HepG2 (cell line): Measurements from ENCODE around the gene ARG2. TPM values are rescaled to one million over a fixed set of nuclear protein-coding genes. Genes with fewer than 3 reads are reported as not detected.

Experiments
- ATAC-seq: fragments of 200-7000 bp; cut with Tn5 transposase; 3 replicates; pipeline ENCODE4 v1.9.1; 2020; ENCODE audit warnings: mild to moderate bottlenecking, moderate library complexity
- BruUV-seq: library from RNA; stranded (reverse); fragments of 400-500 nt; replicated peaks from 2 replicates; lab custom pipeline; 2021; lab: Mats Ljungman, UMichigan
- CTCF ChIA-PET: fragments of 300-600 bp; formaldehyde crosslinking; extraction: SDS; loops from one replicate; lab custom pipeline; 2021; ENCODE audit warnings: low total read pairs, inconsistent platforms, low intra/inter-chr PET ratio; lab: Yijun Ruan, JAX
- POLR2A ChIA-PET: fragments of 350-600 bp; sonication (Branson Sonifier 250); formaldehyde crosslinking; loops from one replicate; lab custom pipeline; 2020; ENCODE audit warnings: antibody characterized with exemption, inconsistent platforms; lab: Yijun Ruan, JAX
- DNase-seq: peaks from one replicate; pipeline ENCODE4 v3.0.0-alpha.2; 2015; ENCODE audit warnings: low spot score
- FAIRE-seq: peaks from 3 replicates; lab custom pipeline; 2011; peaks lifted over from hg19 to GRCh38; lab: Jason Lieb, UNC
- H2AFZ ChIP-seq: one replicate; pipeline ENCODE4 v1.6.1; 2011; ENCODE audit warnings: low read length, inconsistent platforms
- H3K27ac ChIP-seq: fragments of 300-600 bp; 3 replicates; pipeline ENCODE4 v1.8.0; 2011; ENCODE audit warnings: mixed run types, mild to moderate bottlenecking, mixed read lengths, low read length, inconsistent platforms; ENCODE audit not compliant: insufficient read depth; ENCODE audit errors: extremely low read length
- H3K27me3 ChIP-seq, 2 experiments: fragments of 200-600 bp in 1 of 2; 2 replicates in 1 of 2; 3 replicates in 1 of 2; pipeline versions ENCODE4 v1.6.0 to v1.8.0; 2011; ENCODE audit warnings: low read length in 2 of 2, mild to moderate bottlenecking in 2 of 2, moderate library complexity in 2 of 2, inconsistent platforms in 1 of 2; ENCODE audit not compliant: insufficient read depth in 2 of 2, control insufficient read depth in 1 of 2
- H3K36me3 ChIP-seq, 2 experiments: fragments of 200-600 bp in 1 of 2; replicated peaks in 1 of 2; 2 replicates in 1 of 2; 3 replicates in 1 of 2; pipeline versions ENCODE4 v1.5.1 to v1.8.0; 2011; ENCODE audit warnings: low read length in 2 of 2, inconsistent platforms in 1 of 2; ENCODE audit not compliant: insufficient read depth in 2 of 2, control insufficient read depth in 1 of 2
- H3K4me1 ChIP-seq: 2 replicates; pipeline ENCODE4 v1.5.1; 2012; ENCODE audit warnings: low read length, inconsistent platforms; ENCODE audit not compliant: insufficient read depth
- H3K4me2 ChIP-seq: 2 replicates; pipeline ENCODE4 v1.6.0; 2011; ENCODE audit warnings: low read depth, low read length, inconsistent platforms
- H3K4me3 ChIP-seq, 3 experiments: fragments of 200-600 bp in 1 of 3; sonication (generic), shearing (Covaris generic) in 1 of 3; replicated peaks in 1 of 3; 2 replicates each; pipeline ENCODE4 v1.5.1; 2011 to 2016; ENCODE audit warnings: low read length in 3 of 3, inconsistent platforms in 2 of 3, low read depth in 2 of 3, mild to moderate bottlenecking in 2 of 3, control low read depth in 1 of 3, mixed read lengths in 1 of 3; ENCODE audit not compliant: insufficient read depth in 1 of 3
- H3K79me2 ChIP-seq: one replicate; pipeline ENCODE4 v1.6.1; 2011; ENCODE audit warnings: low read length, inconsistent platforms; ENCODE audit not compliant: insufficient read depth
- H3K9ac ChIP-seq: 2 replicates; pipeline ENCODE4 v1.6.0; 2011; ENCODE audit warnings: mild to moderate bottlenecking, low read depth, low read length, inconsistent platforms; ENCODE audit not compliant: insufficient read depth
- H3K9me3 ChIP-seq: 2 replicates; pipeline ENCODE4 v1.5.1; 2012; ENCODE audit warnings: mild to moderate bottlenecking, low read length
- H4K20me1 ChIP-seq: 2 replicates; pipeline ENCODE4 v1.6.0; 2011; ENCODE audit warnings: inconsistent platforms, mild to moderate bottlenecking, low read length, moderate library complexity; ENCODE audit not compliant: insufficient read depth
- ATF4 ChIP-seq, 2 experiments: fragments of 450-650 bp in 1 of 2; sonication (generic) in 1 of 2; formaldehyde crosslinking; IDR thresholded peaks; 2 replicates each; pipeline versions ENCODE4 v1.5.0 to v1.8.0; 2020 to 2022; ENCODE audit warnings: mild to moderate bottlenecking in 1 of 2, missing genetic modification reagents in 1 of 2
- CHD4 ChIP-seq: fragments of 200-600 bp; sonication (generic); IDR thresholded peaks from 2 replicates; pipeline ENCODE4 v1.7.0; 2017; ENCODE audit warnings: mild to moderate bottlenecking, low read length, borderline replicate concordance
- CTCF ChIP-seq: sonication (generic); formaldehyde crosslinking; IDR thresholded peaks from 2 replicates; pipeline ENCODE4 v1.5.0; 2020; ENCODE audit warnings: mild to moderate bottlenecking, missing genetic modification reagents, moderate library complexity
- KDM5B ChIP-seq: sonication (generic); formaldehyde crosslinking; IDR thresholded peaks from 2 replicates; pipeline ENCODE4 v1.4.0; 2020; ENCODE audit warnings: missing genetic modification reagents, mild to moderate bottlenecking, borderline replicate concordance
- MAFG ChIP-seq: sonication (generic); formaldehyde crosslinking; IDR thresholded peaks from 2 replicates; pipeline ENCODE4 v1.5.1; 2020; ENCODE audit warnings: mild to moderate bottlenecking, missing genetic modification reagents
- PPARG ChIP-seq: conservative IDR thresholded peaks from 2 replicates; pipeline ENCODE4 v1.6.1; 2016; ENCODE audit warnings: missing biosample characterization, missing genetic modification reagents
- RFX1 ChIP-seq: fragments of 450-650 bp; IDR thresholded peaks from 2 replicates; pipeline ENCODE4 v1.6.1; 2017
- ZNF605 ChIP-seq: sonication (generic); formaldehyde crosslinking; IDR thresholded peaks from 2 replicates; pipeline ENCODE4 v1.8.0; 2022; ENCODE audit warnings: mild to moderate bottlenecking, missing genetic modification reagents
- ZSCAN9 ChIP-seq: IDR thresholded peaks from 2 replicates; pipeline ENCODE4 v1.6.1; 2016; ENCODE audit warnings: borderline replicate concordance
- WGBS: methylation state at CpG from one replicate; pipeline ENCODE4 v1.1.6; 2017; ENCODE audit warnings: low lambda C conversion rate; 5-methylcytosine and 5-hydroxymethylcytosine counted together
- in situ Hi-C: cut with HindIII; loops from 2 replicates; pipeline ENCODE4 v1.10.0; 2017; ENCODE audit warnings: low pct_unique_long_range_greater_than_20kb; ENCODE audit not compliant: extremely low pct_ligation_motif_present
- intact Hi-C: fragments of 100-400 bp; cut with micrococcal nuclease; formaldehyde crosslinking; loops from one replicate; pipeline ENCODE4 v1.10.0; 2022; ENCODE audit not compliant: unreplicated experiment
- polyA plus RNA-seq, 8 experiments: library from polyadenylated mRNA; depleted of rRNA in 3 of 8; stranded (reverse) in 7 of 8; unstranded in 1 of 8; fragments of >200 nt; fragmentation: Illumina TruSeq in 4 of 8; extraction: Trizol in 4 of 8; gene quantifications; 2 replicates each; pipeline versions ENCODE4 v1.2.1 to v1.2.3, GENCODE V29; 2011 to 2016; ENCODE audit warnings: low read depth in 4 of 8, missing spikeins in 1 of 8, mixed read lengths in 1 of 8; ENCODE audit not compliant: insufficient read depth in 1 of 8
- total RNA-seq, 5 experiments: library from RNA; depleted of rRNA; stranded (reverse); fragments of >200 nt; fragmentation: Illumina TruSeq; extraction: Trizol; gene quantifications; 2 replicates each; pipeline ENCODE4 v1.2.3, GENCODE V29; 2016; ENCODE audit warnings: low read depth in 1 of 5

The ARG2 gene
- total and polyA plus RNA-seq, 2 of the 13 experiments (the other 11 are each of a cell fraction or from before 2014, with no cell fraction given): 37.5 to 73.6 TPM

DNA sequence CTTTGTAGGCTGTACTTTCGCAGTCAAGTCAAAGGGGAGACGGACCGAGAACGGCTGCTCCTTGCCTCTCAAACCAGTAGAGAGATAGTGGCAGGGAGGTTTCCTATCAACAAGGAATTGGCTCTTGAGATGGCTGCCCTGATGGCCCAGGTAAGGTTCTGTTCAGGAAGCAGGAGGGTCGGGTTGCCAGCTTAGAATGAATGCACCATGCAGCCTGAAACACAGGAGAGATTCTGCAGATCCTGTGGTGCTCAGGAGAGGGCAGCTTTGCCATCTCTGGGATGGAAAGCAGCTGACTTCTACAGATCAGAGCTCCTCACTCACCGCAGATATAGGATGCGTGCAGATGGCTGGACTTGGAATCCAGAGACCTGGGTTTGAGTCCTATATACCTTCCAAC lies 37.7 kb upstream of the ARG2 start:
- DNase-seq (no peak), FAIRE-seq (no peak), ATAC-seq (no peak)
- Histone ChIP-seq H3K4me3 (no peak overlapping the region), H3K4me2 (no peak overlapping the region), H3K9ac (no peak overlapping the region), H3K36me3 (peaks cover 0 to 3% of the 10 kb centered on the region in 2 experiments; a peak in 3 of 5 replicates), H3K4me1 (no peaks in the 10 kb centered on the region), H3K27ac (no peak overlapping the region), H3K9me3 (no peaks in the 10 kb centered on the region), H3K79me2 (no peaks in the 10 kb centered on the region), H3K27me3 (no peaks in the 10 kb centered on the region), H2AFZ (no peak overlapping the region), H4K20me1 (no peaks in the 10 kb centered on the region)
- TF ChIP-seq MAFG (CRISPR knock-in tag) (no peak), ZNF605 (CRISPR knock-in tag) (no peak), RFX1 (no peak), CTCF (0 out of 2 replicates have a peak, but pooled peaks have one; percentile 8), ATF4 (CRISPR knock-in tag; IDR thresholded peaks at IDR 0.05) (no peak), KDM5B (CRISPR knock-in tag) (no peak), ZSCAN9 (CRISPR knock-in tag) (no peak), CHD4 (no peak), PPARG (CRISPR knock-in tag) (no peak)
- ChIA-PET CTCF (interaction anchor here (2.9 kb wide), 1 partner anchor 123 kb away, joined by 29 read pairs; no protein-coding TSS in a partner anchor), POLR2A (no interaction called here)
- intact Hi-C loops (loop anchor here (5.0 kb wide), 1 partner anchor 70 kb away; no protein-coding TSS in a partner anchor), in situ Hi-C loops (loop anchor here (10.0 kb wide), 2 partner anchors 83 to 123 kb away; partner anchors contain the start of gene RDH12)
- BruUV-seq: no TSS peak
- 95% methylated on average over 6 of the region's 7 CpGs for WGBS
